MCF 10A (cell line): ENCODE results near the gene SLC17A9. TPM values are rescaled to one million over a fixed set of nuclear protein-coding genes. Genes with fewer than 3 reads are reported as not detected.

Experiments
- BruUV-seq: library from RNA; stranded (reverse); fragments of 400-500 nt; replicated peaks from 2 replicates; lab custom pipeline; 2021; lab: Mats Ljungman, UMichigan
- CTCF ChIA-PET: fragments of 300-600 bp; sonication (Branson Sonifier 250); formaldehyde crosslinking; extraction: SDS; loops from one replicate; lab custom pipeline; 2021; ENCODE audit warnings: antibody characterized with exemption, inconsistent platforms; lab: Yijun Ruan, JAX
- POLR2A ChIA-PET: fragments of 300-600, 350-650 bp; sonication (Branson Sonifier 250); formaldehyde crosslinking; extraction: SDS; loops from one replicate; lab custom pipeline; 2020; ENCODE audit warnings: antibody characterized with exemption, inconsistent platforms; lab: Yijun Ruan, JAX
- DNase-seq: peaks from one replicate; pipeline ENCODE4 v3.0.0-alpha.2; 2018; ENCODE audit not compliant: unreplicated experiment
- H3K27ac Mint-ChIP-seq: one replicate; pipeline ENCODE4 v1.8.0; 2022; ENCODE audit warnings: mild to moderate bottlenecking, low read depth, mixed read lengths; ENCODE audit not compliant: unreplicated experiment
- H3K27me3 Mint-ChIP-seq: one replicate; pipeline ENCODE4 v1.8.0; 2022; ENCODE audit warnings: mixed read lengths; ENCODE audit not compliant: insufficient read depth, unreplicated experiment
- H3K36me3 Mint-ChIP-seq: one replicate; pipeline ENCODE4 v1.8.0; 2022; ENCODE audit warnings: mild to moderate bottlenecking, moderate library complexity, mixed read lengths; ENCODE audit not compliant: insufficient read depth, unreplicated experiment
- H3K4me1 Mint-ChIP-seq: one replicate; pipeline ENCODE4 v1.8.0; 2022; ENCODE audit warnings: mixed read lengths; ENCODE audit not compliant: insufficient read depth, unreplicated experiment
- H3K4me3 Mint-ChIP-seq: one replicate; pipeline ENCODE4 v1.8.0; 2022; ENCODE audit warnings: mild to moderate bottlenecking, moderate library complexity, mixed read lengths; ENCODE audit not compliant: unreplicated experiment
- H3K9me3 Mint-ChIP-seq: one replicate; pipeline ENCODE4 v1.8.0; 2022; ENCODE audit warnings: mixed read lengths; ENCODE audit not compliant: unreplicated experiment
- CTCF ChIP-seq: fragments of 200-600 bp; IDR thresholded peaks from one replicate; pipeline ENCODE4 v1.8.0; 2022; ENCODE audit warnings: antibody characterized with exemption, mild to moderate bottlenecking; ENCODE audit not compliant: unreplicated experiment
- intact Hi-C: fragments of 100-400 bp; cut with micrococcal nuclease; formaldehyde crosslinking; loops from 2 replicates; pipeline ENCODE4 v1.14.1; 2022
- total RNA-seq: library from RNA; stranded (reverse); gene quantifications from 2 replicates; pipeline ENCODE4 v1.2.3, GENCODE V29; 2022

The SLC17A9 gene
- total RNA-seq, 1 experiment from 2014 or later, result 0.07 TPM

DNA sequence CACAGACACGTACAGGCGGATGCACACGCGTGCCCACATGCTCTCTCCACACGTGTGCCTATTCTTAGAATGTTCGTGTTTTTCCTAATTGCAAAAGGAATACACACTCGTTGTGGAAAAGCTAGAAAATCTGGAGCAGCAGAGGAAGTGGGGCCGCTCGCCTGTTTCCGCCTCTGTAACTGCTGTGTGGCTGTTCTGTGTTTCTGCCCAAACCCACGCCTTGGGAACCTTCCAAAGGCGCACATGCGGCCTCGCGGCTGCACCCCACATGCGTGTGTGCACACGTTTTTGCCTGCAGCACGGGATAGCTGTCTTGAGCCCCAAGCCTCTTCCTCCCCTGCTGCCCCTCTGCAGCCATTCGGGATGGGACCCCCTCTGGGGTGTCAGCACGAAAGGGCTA lies 12.2 kb downstream of the SLC17A9 start:
- Mint-ChIP-seq H3K36me3 (no peaks in the 10 kb centered on the region), H3K9me3 (no peaks in the 10 kb centered on the region), H3K27ac (no peak overlapping the region), H3K4me1 (no peaks in the 10 kb centered on the region), H3K27me3 (no peaks in the 10 kb centered on the region), H3K4me3 (no peak overlapping the region)
- BruUV-seq, result no TSS peak
- ChIA-PET CTCF (interaction anchor here (0.5 to 1.5 kb wide), 4 partner anchors 13 to 44 kb away, joined by 3 to 9 read pairs (median 3); no protein-coding TSS in a partner anchor), POLR2A (interaction anchor here (1.1 kb wide), 1 partner anchor 96 kb away, joined by 3 read pairs; no protein-coding TSS in a partner anchor)
- intact Hi-C loops, result no loop called here
- TF ChIP-seq CTCF, result no peak
- no peak for DNase-seq

DNA sequence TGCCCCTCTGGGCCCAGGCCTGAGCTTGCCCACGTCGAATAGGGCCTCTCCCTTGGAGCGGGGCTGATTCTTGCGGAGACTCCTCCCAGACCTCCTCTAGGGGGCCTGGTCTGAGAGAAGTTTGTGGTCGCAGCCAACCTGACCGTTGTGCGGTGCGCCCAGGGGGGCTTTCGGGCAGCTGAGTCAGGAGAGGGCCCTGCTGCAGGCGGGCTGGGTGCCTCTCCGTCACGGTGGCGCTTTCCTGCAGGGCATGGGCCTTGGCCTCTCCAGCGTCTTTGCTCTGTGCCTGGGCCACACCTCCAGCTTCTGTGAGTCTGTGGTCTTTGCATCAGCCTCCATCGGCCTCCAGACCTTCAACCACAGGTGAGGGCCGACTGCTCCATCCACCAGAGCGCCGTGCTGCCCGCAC lies 12.9 kb downstream of the SLC17A9 start:
- Mint-ChIP-seq H3K4me3 (no peak overlapping the region), H3K9me3 (no peaks in the 10 kb centered on the region), H3K27ac (no peak overlapping the region), H3K4me1 (no peaks in the 10 kb centered on the region), H3K36me3 (no peaks in the 10 kb centered on the region), H3K27me3 (no peaks in the 10 kb centered on the region)
- BruUV-seq, result no TSS peak
- no peak for TF ChIP-seq CTCF
- CTCF ChIA-PET, result interaction anchor here (0.5 to 1.5 kb wide), 4 partner anchors 11 to 44 kb away, joined by 3 to 9 read pairs (median 3); no protein-coding TSS in a partner anchor
- POLR2A ChIA-PET, result interaction anchor here (1.1 kb wide), 1 partner anchor 97 kb away, joined by 3 read pairs; no protein-coding TSS in a partner anchor
- no peak for DNase-seq
- intact Hi-C loops, result no loop called here

DNA sequence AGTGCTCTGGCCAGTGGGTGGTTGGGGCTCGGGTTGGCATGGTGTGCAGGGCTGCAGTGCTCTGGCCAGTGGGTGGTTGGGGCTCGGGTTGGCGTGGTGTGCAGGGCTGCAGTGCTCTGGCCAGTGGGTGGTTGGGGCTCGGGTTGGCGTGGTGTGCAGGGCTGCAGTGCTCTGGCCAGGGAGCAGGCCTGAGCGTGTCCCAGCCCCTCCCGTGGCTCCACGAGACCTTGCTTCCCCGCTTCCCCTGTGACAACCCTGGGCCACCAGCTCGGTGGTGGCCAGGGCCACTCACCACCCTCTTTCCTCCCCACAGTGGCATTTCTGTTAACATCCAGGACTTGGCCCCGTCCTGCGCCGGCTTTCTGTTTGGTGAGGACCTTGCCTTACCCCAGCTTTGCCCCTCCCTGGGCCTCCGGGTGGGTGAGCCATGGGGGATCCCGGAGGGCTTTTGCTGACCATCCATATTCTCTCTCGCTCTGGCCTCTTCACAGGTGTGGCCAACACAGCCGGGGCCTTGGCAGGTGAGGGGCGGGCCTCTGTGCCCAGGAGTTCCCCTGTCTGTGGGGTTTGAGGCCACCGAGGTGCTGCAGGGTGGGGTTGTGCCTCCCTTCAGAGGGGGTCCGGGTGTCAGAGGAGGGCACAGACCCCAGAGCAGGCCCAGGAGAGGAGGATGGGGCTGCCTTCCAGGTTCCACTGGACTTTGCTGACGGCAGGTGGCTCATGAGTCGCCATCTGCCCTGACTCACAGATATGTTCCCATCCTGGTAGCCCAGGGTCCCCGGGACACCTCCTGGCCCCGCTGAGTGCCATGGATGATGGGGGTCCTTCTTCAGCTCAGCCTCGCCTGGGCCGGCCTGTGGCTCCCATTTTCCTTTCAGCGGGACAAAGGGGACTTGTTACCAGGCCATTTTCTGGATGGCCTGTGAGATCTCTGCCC lies 14.0 kb downstream of the SLC17A9 start:
- Mint-ChIP-seq H3K4me3 (no peak overlapping the region), H3K4me1 (no peaks in the 10 kb centered on the region), H3K27me3 (peaks cover 6% of the 10 kb centered on the region), H3K27ac (no peak overlapping the region), H3K36me3 (no peaks in the 10 kb centered on the region), H3K9me3 (no peaks in the 10 kb centered on the region)
- intact Hi-C loops, result no loop called here
- CTCF ChIA-PET, result interaction anchor here (2.1 kb wide), 1 partner anchor 43 kb away, joined by 11 read pairs; no protein-coding TSS in a partner anchor
- BruUV-seq, result no TSS peak
- no peak for DNase-seq
- POLR2A ChIA-PET, result interaction anchor here (0.6 kb wide), 1 partner anchor 50 kb away, joined by 3 read pairs; no protein-coding TSS in a partner anchor
- TF ChIP-seq CTCF, result no peak

DNA sequence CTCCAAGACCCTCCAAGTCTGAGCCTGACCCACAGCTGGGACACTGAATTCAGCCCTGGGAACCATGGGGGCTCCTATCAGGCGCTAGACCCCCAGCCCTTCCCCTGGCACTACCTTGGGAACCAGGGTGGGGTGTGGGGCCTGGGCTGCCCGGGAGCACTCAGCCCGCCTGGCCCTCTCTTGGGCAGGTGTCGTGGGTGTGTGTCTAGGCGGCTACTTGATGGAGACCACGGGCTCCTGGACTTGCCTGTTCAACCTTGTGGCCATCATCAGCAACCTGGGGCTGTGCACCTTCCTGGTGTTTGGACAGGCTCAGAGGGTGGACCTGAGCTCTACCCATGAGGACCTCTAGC lies 14.6 kb downstream of the SLC17A9 start:
- peaks cover 7% of the 10 kb centered on the region for H3K27me3 Mint-ChIP-seq
- H3K27ac Mint-ChIP-seq, result no peak overlapping the region
- POLR2A ChIA-PET, result interaction anchor here (0.6 kb wide), 1 partner anchor 51 kb away, joined by 3 read pairs; no protein-coding TSS in a partner anchor
- H3K4me1 Mint-ChIP-seq, result peaks cover 4% of the 10 kb centered on the region
- DNase-seq, result no peak
- intact Hi-C loops, result no loop called here
- no peak overlapping the region for H3K4me3 Mint-ChIP-seq
- no peak for TF ChIP-seq CTCF
- CTCF ChIA-PET, result interaction anchor here (2.1 kb wide), 1 partner anchor 42 kb away, joined by 11 read pairs; no protein-coding TSS in a partner anchor
- no peaks in the 10 kb centered on the region for H3K9me3 Mint-ChIP-seq
- no TSS peak for BruUV-seq
- no peaks in the 10 kb centered on the region for H3K36me3 Mint-ChIP-seq
